Right atrium auricular region (tissue), 2 donors: ENCODE results near the gene NCEH1. TPM values are rescaled to one million over a fixed set of nuclear protein-coding genes. Genes with fewer than 3 reads are reported as not detected.

Source experiments
- DNase-seq: peaks from one replicate; pipeline ENCODE4 v3.0.0-alpha.2; 2019; ENCODE audit warnings: low spot score
- H3K27ac ChIP-seq, 2 donors: fragments of 200-600 bp; sonication (generic); 1 replicate in 1 of 2; 2 replicates in 1 of 2; pipeline ENCODE4 v1.5.1; 2016 to 2019
- H3K27me3 ChIP-seq, 2 donors: fragments of 200-600 bp; sonication (generic); one replicate each; pipeline versions ENCODE4 v1.5.1 to v1.6.0; 2017 to 2019
- H3K36me3 ChIP-seq: fragments of 200-600 bp; sonication (generic); one replicate; pipeline ENCODE4 v1.5.1; 2016
- H3K4me1 ChIP-seq, 2 donors: fragments of 200-600 bp; sonication (generic); one replicate each; pipeline versions ENCODE4 v1.5.1 to v1.6.0; 2017 to 2019
- H3K4me3 ChIP-seq, 2 donors: fragments of 200-600 bp; sonication (generic); 1 replicate in 1 of 2; 2 replicates in 1 of 2; pipeline ENCODE4 v1.5.1; 2017 to 2019; ENCODE audit warnings: mild to moderate bottlenecking in 1 of 2, moderate library complexity in 1 of 2
- H3K9me3 ChIP-seq, 2 donors: fragments of 200-600 bp; sonication (generic); one replicate each; pipeline ENCODE4 v1.5.1; 2019
- total RNA-seq, 2 donors: library from RNA; depleted of rRNA; stranded (reverse); fragments of >200 nt; gene quantifications; one replicate each; pipeline ENCODE4 v1.1.0, GENCODE V29; 2016
- TF ChIP-seq, protein P1 (sequence below), 2 donors: fragments of 200-600 bp; sonication (generic); IDR thresholded peaks; one replicate each; pipeline ENCODE4 v1.5.1; 2019; ENCODE audit warnings: antibody characterized with exemption in 2 of 2

Gene NCEH1
- total RNA-seq, 2 donors from 2014 or later: 14.3 to 21.1 TPM

DNA sequence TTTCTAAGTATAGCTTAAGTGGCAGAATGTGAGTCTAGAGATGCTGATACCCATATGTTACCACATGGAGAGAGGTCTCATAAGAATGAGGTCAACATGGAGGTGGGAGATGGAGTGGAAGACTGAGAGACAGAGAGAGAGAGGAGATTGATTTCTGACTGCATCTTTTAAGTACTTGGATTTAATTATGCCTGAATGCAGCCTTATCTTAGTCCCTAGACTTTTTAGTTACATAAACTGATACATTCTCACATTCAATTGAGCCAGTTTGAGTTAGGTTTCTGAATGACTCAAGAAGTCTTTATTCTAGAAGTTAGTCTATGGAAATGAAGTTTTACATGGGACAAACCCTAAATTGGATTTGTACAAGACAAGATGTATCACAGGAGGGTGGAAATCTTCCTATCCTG lies 129.1 kb downstream of the NCEH1 start:
- no peaks in the 10 kb centered on the region for H3K36me3 ChIP-seq
- DNase-seq: no peak
- TF ChIP-seq, protein P1, sequence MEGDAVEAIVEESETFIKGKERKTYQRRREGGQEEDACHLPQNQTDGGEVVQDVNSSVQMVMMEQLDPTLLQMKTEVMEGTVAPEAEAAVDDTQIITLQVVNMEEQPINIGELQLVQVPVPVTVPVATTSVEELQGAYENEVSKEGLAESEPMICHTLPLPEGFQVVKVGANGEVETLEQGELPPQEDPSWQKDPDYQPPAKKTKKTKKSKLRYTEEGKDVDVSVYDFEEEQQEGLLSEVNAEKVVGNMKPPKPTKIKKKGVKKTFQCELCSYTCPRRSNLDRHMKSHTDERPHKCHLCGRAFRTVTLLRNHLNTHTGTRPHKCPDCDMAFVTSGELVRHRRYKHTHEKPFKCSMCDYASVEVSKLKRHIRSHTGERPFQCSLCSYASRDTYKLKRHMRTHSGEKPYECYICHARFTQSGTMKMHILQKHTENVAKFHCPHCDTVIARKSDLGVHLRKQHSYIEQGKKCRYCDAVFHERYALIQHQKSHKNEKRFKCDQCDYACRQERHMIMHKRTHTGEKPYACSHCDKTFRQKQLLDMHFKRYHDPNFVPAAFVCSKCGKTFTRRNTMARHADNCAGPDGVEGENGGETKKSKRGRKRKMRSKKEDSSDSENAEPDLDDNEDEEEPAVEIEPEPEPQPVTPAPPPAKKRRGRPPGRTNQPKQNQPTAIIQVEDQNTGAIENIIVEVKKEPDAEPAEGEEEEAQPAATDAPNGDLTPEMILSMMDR (IDR thresholded peaks at IDR 0.05): no peak
- no peaks in the 10 kb centered on the region for H3K27me3 ChIP-seq
- H3K27ac ChIP-seq: no peak overlapping the region
- H3K4me1 ChIP-seq: peaks cover 0 to 25% of the 10 kb centered on the region in 2 donors
- no peaks in the 10 kb centered on the region for H3K9me3 ChIP-seq
- H3K4me3 ChIP-seq: no peak overlapping the region

DNA sequence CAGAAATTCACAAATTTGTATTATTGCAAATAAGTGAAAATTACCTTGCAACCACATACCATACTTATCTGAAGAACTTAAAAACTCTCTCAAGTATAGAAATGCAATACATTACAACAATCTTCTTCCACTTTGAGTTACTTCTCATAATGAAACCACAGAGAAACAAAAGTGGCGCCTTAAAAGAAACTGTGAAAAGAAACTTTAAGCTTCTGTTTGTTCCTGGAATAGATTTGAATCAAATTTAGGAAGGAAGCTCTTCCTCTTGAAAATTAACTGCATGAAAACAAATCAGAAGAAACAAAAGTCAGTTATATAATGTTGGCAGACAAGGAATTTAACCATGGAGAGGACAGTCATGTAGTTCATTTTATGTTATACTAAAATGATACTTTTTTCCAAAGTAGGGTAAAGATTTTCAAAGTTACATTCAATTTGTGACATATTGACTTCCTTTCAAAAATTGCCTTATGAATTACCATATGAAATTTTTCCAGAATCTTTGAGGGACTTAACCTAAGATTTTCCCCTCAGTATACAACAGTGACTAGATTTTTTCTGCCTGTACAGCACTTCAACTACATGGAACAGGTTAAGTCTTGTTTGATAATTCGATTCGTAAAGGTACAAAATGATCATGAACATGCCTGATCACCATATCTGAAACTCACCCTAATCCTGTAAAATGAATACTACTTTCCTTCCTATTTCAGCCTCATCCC lies 130.0 kb downstream of the NCEH1 start:
- TF ChIP-seq, protein P1 (IDR thresholded peaks at IDR 0.05): no peak
- H3K36me3 ChIP-seq: no peaks in the 10 kb centered on the region
- no peak overlapping the region for H3K4me3 ChIP-seq
- H3K4me1 ChIP-seq: peaks cover 0 to 18% of the 10 kb centered on the region in 2 donors
- H3K27me3 ChIP-seq: no peaks in the 10 kb centered on the region
- DNase-seq: no peak
- no peaks in the 10 kb centered on the region for H3K9me3 ChIP-seq
- no peak overlapping the region for H3K27ac ChIP-seq

Other genes with a start within 250 kb of the NCEH1 start
- 10 to 100 TPM; 12.6 to 15.6 TPM for gene TNFSF10, start 187.6 kb downstream of the NCEH1 start, total RNA-seq
- gene ECT2, start 39.7 kb upstream of the NCEH1 start, total RNA-seq: 1 to 10 TPM; 2.2 to 4.2 TPM